ENCODE measurements around the gene FAM110A.

DNA sequence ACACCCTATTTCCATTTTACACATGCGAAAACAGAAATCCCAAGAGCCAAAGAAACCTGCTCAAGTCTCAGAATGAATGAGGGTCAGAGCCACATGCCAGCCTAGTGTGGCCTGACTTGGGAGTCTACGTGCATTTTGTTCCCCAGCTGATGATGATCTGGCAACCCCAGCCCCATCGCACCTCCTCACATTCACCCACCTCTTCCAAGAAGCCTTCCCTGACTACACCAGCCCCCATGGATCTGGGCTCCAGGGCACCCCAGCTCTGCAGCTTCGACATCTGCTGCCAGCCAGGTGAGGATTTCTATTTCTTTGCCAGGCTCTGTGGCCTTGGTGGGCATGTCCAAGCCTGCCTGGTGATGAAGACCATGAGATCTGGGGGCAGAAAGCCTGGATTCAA lies 41.6 kb downstream of the FAM110A start:
- TF ChIP-seq CTCF (IDR thresholded peaks at IDR 0.05): no peak
- TF ChIP-seq EZH2 (IDR thresholded peaks at IDR 0.05; ENCODE audit: borderline replicate concordance, insufficient read depth, low read depth, low read length, poor library complexity, severe bottlenecking): no peak

All from B cell (primary cell).